Right kidney (tissue), 1 donor: Measurements from ENCODE around the gene WWP2.
"Not testable (repeated sequence)": the region's sequence is repeated elsewhere in the genome, so short reads cannot be mapped to it uniquely, and the experiment has no call there.

Experiments
- DNase-seq: peaks from one replicate; pipeline ENCODE4 v3.0.0-alpha.2; 2016

WWP2 gene

GRCh38 chr16:69943241-69944036 is 181.3 kb downstream of the WWP2 start:
- not testable (repeated sequence) for DNase-seq

GRCh38 chr16:69950411-69950810 is 188.3 kb downstream of the WWP2 start:
- DNase-seq, result not testable (repeated sequence)

GRCh38 chr16:69951017-69951671 is 189.0 kb downstream of the WWP2 start, which contains the start of gene CLEC18A:
Gene CLEC18A, plus strand, starts transcription at chr16:69951334. Its CDS starts 33 bp downstream, at chr16:69951367.
- DNase-seq, result not testable (repeated sequence)

DNA sequence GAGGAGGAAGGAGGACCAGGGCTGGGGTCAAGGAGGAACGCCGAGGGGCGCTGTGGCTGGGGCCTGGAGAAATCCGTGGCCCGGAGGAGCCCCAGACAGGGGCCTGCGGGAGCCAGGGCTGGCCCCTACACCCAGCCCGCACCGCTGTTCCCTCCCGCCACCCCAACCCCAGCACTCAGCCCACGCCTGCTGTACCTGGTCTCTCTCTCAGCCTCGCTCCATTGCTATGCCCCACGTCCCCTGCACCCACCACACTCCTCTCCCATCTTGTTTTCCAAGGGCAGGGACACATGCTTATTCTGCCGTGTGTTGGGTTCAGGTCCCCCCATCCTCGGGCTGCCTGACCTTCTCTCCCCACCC is 189.5 kb downstream of the WWP2 start:
- not testable (repeated sequence) for DNase-seq

GRCh38 chr16:69952116-69952515 is 190.0 kb downstream of the WWP2 start:
- peak; percentile 15 for DNase-seq

DNA sequence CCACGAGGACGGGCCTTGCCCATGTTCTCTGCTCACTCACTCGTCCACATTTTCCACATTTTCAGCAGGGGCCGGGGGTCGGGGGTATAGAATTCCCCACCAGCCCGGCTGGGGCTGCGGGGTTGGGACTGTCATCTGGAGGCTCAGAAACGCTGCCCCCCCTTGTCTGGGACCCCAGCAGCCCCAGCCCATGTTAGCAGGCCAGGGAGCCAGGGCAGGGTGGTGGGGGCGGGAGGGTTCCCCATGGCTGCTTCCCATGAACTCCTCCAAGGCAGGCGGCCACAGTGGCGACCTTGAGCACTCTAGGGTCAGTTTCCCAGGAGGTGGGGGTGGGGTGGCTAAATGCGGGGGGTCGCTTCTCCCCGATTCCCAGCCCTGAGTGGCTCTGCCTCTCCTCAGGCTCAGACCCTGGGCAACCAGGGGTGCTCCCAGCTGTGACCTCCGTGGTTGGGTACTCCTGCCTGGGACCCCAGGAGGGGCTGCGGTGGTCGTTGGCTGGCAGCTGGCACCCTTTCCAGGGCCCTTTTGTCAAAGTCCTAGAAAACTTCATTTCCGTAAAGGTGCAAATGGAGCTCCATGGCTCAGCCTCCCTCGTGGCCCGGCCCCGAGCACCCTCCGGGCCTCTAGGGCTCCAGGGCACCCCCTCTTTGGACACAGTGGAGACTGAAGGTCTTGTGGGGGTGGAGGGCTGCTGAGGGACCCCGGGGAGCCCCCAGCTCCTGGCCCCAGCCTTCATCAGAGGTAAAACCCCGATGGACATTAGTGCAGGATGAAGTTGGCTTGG is 190.6 kb downstream of the WWP2 start:
- DNase-seq, result peak; percentile 31

GRCh38 chr16:69954241-69954640 is 192.1 kb downstream of the WWP2 start:
- DNase-seq, result not testable (repeated sequence)

GRCh38 chr16:69963312-69963711 is 201.2 kb downstream of the WWP2 start:
- not testable (repeated sequence) for DNase-seq

GRCh38 chr16:69964960-69965660 is 203.0 kb downstream of the WWP2 start:
- DNase-seq, result peak; percentile 38

- peak; percentile 13 for DNase-seq
Observed at GRCh38 chr16:69965661-69966054, 203.5 kb downstream of the WWP2 start.

DNA sequence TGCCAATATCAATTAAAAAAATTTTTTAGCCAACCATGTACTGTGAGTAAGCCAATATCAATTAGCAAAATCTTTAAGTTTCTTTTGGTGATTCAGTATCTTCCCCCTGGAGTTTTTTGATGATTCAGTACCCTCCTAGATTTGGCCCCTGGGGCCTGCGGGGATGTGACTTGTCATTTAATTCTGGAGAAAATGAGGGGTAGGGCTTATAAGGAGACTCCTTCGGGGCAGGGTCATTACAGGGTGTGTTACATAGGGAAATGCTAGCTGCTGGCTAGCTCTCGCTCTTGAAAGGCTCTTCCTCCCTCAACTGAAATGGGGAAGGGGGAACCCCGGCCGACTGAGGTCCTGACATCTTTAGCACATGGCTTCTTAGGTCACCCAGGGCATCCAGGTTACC is 205.6 kb downstream of the WWP2 start:
- DNase-seq, result not testable (repeated sequence)

DNA sequence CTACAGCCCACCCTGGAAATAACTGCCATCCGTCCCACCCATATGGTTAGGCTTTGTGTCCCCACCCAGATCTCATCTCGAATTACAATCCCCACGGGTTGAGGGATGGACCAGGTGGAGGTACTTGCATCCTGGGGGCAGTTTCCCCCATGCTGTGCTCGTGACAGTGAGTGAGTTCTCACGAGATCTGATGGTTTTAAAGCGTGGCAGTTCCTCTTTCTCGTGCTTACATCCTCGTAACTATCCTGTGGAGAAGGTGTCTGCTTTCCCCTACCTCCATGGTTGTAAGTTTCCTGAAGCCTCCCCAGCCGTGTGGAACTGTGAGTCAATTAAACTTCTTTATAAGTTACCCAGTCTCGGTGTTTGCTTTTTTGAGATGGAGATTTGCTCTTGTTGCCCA is 206.0 kb downstream of the WWP2 start:
- DNase-seq, result not testable (repeated sequence)

GRCh38 chr16:69969657-69970056 is 207.5 kb downstream of the WWP2 start:
- not testable (repeated sequence) for DNase-seq

- DNase-seq, result not testable (repeated sequence)
Observed at GRCh38 chr16:69972120-69972519, 210.0 kb downstream of the WWP2 start.

DNA sequence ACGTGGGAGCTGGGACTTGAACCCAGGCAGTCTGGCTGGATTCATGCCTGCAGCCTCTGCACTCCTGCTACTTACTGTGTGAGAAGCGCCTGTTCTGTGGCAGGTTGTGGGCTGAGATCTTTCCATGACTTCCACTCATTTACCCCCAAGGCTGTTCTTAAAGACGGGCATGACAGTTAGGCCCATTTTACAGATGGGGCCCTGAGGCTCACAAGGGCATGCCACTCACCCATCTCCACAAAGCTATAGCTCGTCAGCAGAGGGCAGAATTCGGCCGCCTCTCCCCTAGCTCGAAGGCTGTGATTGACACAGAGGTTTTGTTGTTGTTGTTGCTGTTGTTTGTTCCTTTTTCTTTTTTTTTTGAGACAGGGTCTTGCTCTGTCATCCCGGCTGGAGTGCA is 210.8 kb downstream of the WWP2 start:
- DNase-seq, result not testable (repeated sequence)

DNA sequence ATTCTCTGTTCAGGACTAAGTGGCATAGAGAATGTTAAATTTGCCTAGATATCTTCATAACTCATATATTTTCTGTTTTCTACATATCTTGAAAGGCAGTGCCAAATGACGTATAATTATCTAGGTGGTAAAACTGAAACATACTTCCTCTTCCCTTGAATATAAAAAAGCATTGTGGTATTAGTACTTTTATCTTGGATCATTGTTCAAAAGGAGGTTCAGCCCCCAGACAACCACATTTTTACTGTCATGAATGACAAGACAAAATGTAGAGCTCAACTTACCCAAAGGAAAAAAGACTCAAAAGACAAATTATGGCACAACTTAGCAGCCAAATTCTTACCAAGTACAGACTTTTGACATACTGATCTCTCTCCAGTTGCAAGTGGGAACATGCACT is 223.1 kb downstream of the WWP2 start:
- DNase-seq, result not testable (repeated sequence)
